Tibial artery (tissue), 4 donors: ENCODE data around the gene MED17.
"Not testable (repeated sequence)": the region's sequence is repeated elsewhere in the genome, so short reads cannot be mapped to it uniquely, and the experiment has no call there.

Experiments used
- DNase-seq, 2 donors: peaks; one replicate each; pipeline ENCODE4 v3.0.0-alpha.2; 2019
- H3K27ac ChIP-seq, 2 donors: fragments of 200-600 bp; sonication (generic) in 1 of 2; 1 replicate in 1 of 2; 2 replicates in 1 of 2; pipeline ENCODE4 v1.5.1; 2018 to 2019; ENCODE audit warnings: mild to moderate bottlenecking in 1 of 2
- H3K27me3 ChIP-seq, 2 donors: fragments of 200-600 bp; sonication (generic) in 1 of 2; one replicate each; pipeline versions ENCODE4 v1.5.1 to v1.6.0; 2016 to 2019
- H3K36me3 ChIP-seq, 3 donors: fragments of 200-600 bp; sonication (generic) in 2 of 3; one replicate each; pipeline ENCODE4 v1.5.1; 2016 to 2019; ENCODE audit warnings: mild to moderate bottlenecking in 2 of 3
- H3K4me1 ChIP-seq, 4 donors: fragments of 200-600 bp; sonication (generic) in 2 of 4; 1 replicate in 3 of 4; 2 replicates in 1 of 4; pipeline ENCODE4 v1.5.1; 2016 to 2019
- H3K4me3 ChIP-seq, 2 donors: fragments of 200-600 bp; sonication (generic) in 1 of 2; 1 replicate in 1 of 2; 2 replicates in 1 of 2; pipeline ENCODE4 v1.5.1; 2018 to 2019; ENCODE audit warnings: mild to moderate bottlenecking in 2 of 2
- H3K9me3 ChIP-seq, 3 donors: fragments of 200-600 bp; sonication (generic) in 1 of 3; one replicate each; pipeline ENCODE4 v1.5.1; 2016 to 2019
- CTCF ChIP-seq, 2 experiments: fragments of 200-600 bp in 1 of 2; fragments of 450-650 bp in 1 of 2; IDR thresholded peaks; one replicate each; pipeline ENCODE4 v1.5.1; 2017 to 2019; ENCODE audit warnings: antibody characterized with exemption in 2 of 2, mild to moderate bottlenecking in 1 of 2, moderate library complexity in 1 of 2
- intact Hi-C: fragments of 100-400 bp; cut with DNase I; formaldehyde crosslinking; loops from one replicate; pipeline ENCODE4 v1.15.0; 2023; ENCODE audit warnings: low total_unique reads

The MED17 gene

GRCh38 chr11:93753241-93753640 lies 30.8 kb upstream of the MED17 start:
- Histone ChIP-seq H3K27me3 (no peaks in the 10 kb centered on the region), H3K4me1 (no peaks in the 10 kb centered on the region), H3K36me3 (peaks cover 42 to 57% (median 52%) of the 10 kb centered on the region in 3 donors), H3K4me3 (no peak overlapping the region), H3K27ac (no peak overlapping the region), H3K9me3 (no peaks in the 10 kb centered on the region)
- no peak for TF ChIP-seq CTCF (IDR thresholded peaks at IDR 0.05)
- intact Hi-C loops = no loop called here
- no peak for DNase-seq

GRCh38 chr11:93756748-93757147 lies 27.3 kb upstream of the MED17 start:
- Histone ChIP-seq H3K9me3 (no peaks in the 10 kb centered on the region), H3K4me3 (no peak overlapping the region), H3K4me1 (no peaks in the 10 kb centered on the region), H3K27me3 (no peaks in the 10 kb centered on the region), H3K36me3 (peaks cover 77 to 86% (median 78%) of the 10 kb centered on the region in 3 donors), H3K27ac (no peak overlapping the region)
- no peak for DNase-seq
- intact Hi-C loops = no loop called here
- TF ChIP-seq CTCF (IDR thresholded peaks at IDR 0.05) = no peak

GRCh38 chr11:93757301-93757700 lies 26.8 kb upstream of the MED17 start:
- intact Hi-C loops = no loop called here
- Histone ChIP-seq H3K36me3 (peaks cover 82 to 90% (median 83%) of the 10 kb centered on the region in 3 donors), H3K9me3 (no peaks in the 10 kb centered on the region), H3K27me3 (no peaks in the 10 kb centered on the region), H3K4me1 (no peaks in the 10 kb centered on the region), H3K27ac (no peak overlapping the region), H3K4me3 (no peak overlapping the region)
- DNase-seq = no peak
- TF ChIP-seq CTCF (IDR thresholded peaks at IDR 0.05) = no peak

- Histone ChIP-seq H3K27me3 (no peaks in the 10 kb centered on the region), H3K4me3 (no peak overlapping the region), H3K36me3 (peaks cover 84 to 91% (median 90%) of the 10 kb centered on the region in 3 donors), H3K27ac (no peak overlapping the region), H3K9me3 (no peaks in the 10 kb centered on the region), H3K4me1 (no peaks in the 10 kb centered on the region)
- TF ChIP-seq CTCF (IDR thresholded peaks at IDR 0.05) = no peak
- DNase-seq = no peak
- intact Hi-C loops = no loop called here
Observed at GRCh38 chr11:93757924-93758865, 25.9 kb upstream of the MED17 start.

- intact Hi-C loops = not testable (repeated sequence)
Observed at GRCh38 chr11:93759123-93759522, 25.0 kb upstream of the MED17 start.

GRCh38 chr11:93761910-93762309 lies 22.2 kb upstream of the MED17 start:
- no peak for DNase-seq

More at GRCh38 chr11:93759123-93759522, 25.0 kb upstream of the MED17 start:
- not testable (repeated sequence) for H3K27ac ChIP-seq, DNase-seq, H3K4me3 ChIP-seq, H3K9me3 ChIP-seq, H3K27me3 ChIP-seq, H3K4me1 ChIP-seq
- H3K36me3 ChIP-seq = peaks cover 78 to 92% (median 90%) of the 10 kb centered on the region in 3 donors

More at GRCh38 chr11:93761910-93762309, 22.2 kb upstream of the MED17 start:
- H3K4me1 ChIP-seq = no peaks in the 10 kb centered on the region
- H3K36me3 ChIP-seq = peaks cover 61 to 79% (median 66%) of the 10 kb centered on the region in 3 donors
- no peaks in the 10 kb centered on the region for H3K9me3 ChIP-seq
- intact Hi-C loops = no loop called here
- H3K27me3 ChIP-seq = no peaks in the 10 kb centered on the region
- no peak for TF ChIP-seq CTCF (IDR thresholded peaks at IDR 0.05)
- no peak overlapping the region for H3K4me3 ChIP-seq
- H3K27ac ChIP-seq = no peak overlapping the region
